Panc1 (cell line): Measurements from ENCODE around the gene RAPGEF5.

ENCODE experiments used
- CTCF ChIP-seq: fragments of 450-650 bp; IDR thresholded peaks from 2 replicates; pipeline ENCODE4 v1.5.1; 2017; ENCODE audit warnings: mild to moderate bottlenecking
- POLR2AphosphoS5 ChIP-seq: IDR thresholded peaks from 2 replicates; pipeline ENCODE4 v1.6.1; 2012; ENCODE audit warnings: mild to moderate bottlenecking, low read depth, low read length, moderate library complexity
- SIN3A ChIP-seq: IDR thresholded peaks from 2 replicates; pipeline ENCODE4 v1.6.1; 2012; ENCODE audit warnings: low read depth, mild to moderate bottlenecking, low read length, moderate library complexity, borderline replicate concordance; ENCODE audit not compliant: insufficient read depth

GRCh38 chr7:22083704-22084240, 273.2 kb downstream of the RAPGEF5 start:
- TF ChIP-seq CTCF (no peak), POLR2AphosphoS5 (no peak), SIN3A (no peak)
